ENCODE measurements around the gene STRBP.
A peak's percentile ranks its signal among the peaks of the same experiment; 100 is the strongest.

STRBP gene

DNA sequence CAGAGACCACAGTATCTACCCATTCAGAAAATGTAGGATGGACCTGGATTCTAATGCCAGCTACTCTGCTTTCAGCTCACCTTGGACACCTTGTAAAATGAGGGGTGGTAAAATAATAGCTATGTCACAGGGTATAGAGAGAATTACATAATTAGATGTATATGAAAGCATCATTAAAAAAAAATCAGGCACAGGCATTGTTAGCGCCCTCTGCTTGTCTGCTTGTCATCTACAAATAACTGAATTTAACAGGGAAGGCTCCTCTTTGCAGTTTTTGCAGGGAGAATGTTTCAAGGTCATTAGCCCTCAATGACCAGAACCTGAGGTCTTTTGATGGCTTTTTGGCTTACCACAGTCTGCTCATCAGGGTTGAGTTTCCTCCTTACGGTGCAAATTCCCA lies 176.9 kb downstream of the STRBP start:
- no peak for DNase-seq

DNA sequence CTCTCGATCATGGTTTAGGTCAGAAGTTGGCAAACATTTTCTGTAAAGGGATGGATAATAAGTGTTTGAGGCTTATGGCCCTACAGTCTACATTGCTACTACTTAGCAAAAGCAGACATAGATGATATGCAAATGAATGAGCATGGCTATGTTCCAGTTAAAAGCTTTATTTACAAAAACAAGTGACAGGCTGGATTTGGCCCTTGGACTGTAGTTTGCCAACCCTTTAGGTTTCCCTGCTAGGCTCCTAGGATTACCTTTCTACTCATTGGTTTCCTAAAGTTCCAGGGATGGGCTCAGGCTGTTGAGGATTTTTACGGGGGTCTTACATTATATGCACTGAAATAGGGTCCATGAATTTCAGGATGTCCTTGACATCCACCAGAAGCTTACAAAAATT lies 177.4 kb downstream of the STRBP start:
- no peak for DNase-seq

DNA sequence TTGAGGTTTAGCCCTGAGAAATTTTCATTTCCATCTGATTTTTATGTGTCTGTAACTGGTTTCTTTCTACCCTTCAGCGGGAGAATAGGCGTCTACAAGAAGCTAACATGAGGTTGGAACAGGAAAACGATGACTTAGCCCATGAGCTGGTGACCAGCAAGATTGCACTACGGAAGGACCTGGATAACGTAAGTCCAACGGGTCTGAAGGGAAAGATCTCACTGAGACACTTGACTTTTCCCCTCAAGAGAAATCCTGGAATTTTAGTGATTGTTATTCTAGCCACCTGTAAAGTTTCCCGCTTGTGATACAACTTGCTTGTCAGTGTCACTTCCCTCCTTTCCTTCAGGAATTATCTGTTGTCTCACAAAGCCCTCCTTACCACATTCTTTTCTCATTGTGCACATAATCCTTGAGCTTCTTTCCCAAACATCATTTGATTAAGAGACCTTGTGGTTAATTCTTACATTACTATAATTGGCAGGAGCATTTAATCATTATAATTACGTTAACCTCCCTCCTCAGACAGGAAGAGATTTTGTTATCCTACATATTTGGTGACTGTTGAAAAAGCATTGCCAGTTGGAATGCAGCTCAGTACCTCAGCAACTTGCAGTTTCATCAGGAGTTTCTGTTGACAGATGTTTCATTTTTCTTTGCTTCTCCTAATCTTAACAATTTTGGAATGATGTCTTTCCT lies 178.0 kb downstream of the STRBP start:
- peak; percentile 57 for DNase-seq

DNA sequence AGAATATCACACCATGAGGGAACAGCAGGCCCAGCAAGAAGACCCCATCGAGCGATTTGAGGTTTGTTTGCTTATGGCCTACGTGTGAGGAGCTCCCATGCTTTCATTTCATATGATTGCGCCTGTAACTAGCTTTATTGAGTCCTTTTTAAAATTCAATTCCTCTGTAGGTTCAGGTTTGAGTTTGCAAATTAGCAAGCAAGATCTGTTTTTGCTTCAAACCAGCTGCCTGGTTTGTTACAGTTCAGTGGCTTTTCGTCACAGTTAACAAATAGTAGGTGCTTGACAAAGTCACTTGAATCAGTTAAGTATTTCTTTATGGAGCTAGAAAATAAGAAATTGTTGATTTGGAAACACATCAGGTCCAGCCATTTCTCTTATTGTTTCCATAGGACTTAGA lies 178.6 kb downstream of the STRBP start:
- DNase-seq = no peak

DNA sequence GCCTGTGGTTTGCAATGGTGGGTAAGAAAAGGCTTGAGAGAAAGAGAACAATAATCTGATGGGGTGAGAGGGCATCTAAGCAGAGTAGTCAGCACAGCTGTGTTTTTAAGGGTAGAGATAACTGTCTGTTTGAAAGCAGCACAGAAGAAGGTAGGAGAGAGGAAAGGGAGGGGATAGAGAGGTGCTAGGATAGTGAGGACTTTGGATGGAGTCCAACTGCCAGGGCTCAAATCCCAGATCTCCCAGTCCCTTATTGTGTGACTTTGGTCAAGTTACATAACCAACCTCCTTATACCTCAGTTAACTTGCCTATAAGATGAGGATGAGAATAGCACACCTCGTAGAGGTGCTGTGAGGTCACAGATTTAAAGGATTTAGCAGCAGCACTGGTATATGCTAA lies 179.3 kb downstream of the STRBP start:
- DNase-seq = no peak

DNA sequence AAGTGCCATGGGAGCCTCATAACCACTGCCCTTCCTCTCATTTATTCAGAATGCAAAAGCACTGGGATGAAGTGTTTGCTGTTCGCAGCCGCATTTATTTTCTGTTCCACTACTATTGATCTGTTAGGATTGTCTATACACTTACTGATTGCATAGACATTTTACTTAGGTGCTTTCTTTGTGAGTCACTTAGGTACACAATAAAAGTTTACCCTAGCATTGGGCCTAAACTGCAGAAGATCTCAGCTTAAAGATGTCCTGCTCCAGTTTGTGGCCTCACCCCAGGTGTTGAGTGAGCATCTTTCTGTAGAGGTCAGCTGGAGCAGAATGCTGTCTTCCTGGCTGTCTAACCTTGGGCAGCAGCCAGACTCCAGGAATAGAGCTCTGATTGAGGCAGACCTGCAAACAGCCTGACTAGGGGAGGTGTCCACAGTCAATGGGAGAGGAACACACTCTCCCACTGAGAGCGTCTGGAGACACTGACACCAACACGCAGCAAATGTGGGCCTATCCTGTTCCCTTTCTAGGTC lies 181.0 kb downstream of the STRBP start:
- no peak for DNase-seq

DNA sequence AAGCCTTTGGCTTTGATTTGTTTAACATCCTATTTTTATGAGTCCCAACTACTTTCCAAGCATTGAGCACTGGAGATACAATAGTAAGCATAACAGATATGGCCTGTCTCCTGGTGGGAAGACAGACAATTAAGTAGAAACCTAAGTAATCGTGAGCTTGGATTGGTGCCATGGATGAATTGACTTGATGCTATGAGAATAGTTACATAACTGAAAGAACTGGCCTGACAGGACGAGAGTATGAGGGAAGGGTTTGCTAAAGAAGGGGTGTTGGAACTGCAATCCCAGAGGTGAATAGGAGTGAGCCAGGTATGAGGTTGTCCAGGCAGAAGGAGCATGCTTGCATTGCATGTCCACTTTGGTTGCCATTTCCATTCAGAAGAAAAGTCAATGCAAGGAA lies 182.5 kb downstream of the STRBP start:
- DNase-seq = no peak

DNA sequence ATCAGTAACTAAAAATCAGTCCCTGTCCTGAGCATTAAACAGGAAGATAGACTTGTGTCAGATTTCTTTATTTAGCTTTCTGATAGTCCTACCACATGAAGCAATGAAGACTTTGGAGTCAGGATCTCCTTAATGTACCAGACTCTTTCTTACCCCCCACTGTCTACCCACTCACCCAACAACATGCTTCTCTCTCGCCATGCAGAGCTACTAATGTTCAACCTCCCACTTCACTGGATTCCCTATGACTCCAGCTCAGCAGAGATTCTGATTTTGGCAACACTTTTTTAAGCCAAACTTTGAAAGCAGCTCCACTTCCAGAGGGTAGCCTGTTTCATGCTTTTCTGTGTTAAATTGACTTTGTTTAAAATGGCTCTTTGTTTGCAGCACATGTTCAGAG lies 184.1 kb downstream of the STRBP start:
- DNase-seq = no peak

DNA sequence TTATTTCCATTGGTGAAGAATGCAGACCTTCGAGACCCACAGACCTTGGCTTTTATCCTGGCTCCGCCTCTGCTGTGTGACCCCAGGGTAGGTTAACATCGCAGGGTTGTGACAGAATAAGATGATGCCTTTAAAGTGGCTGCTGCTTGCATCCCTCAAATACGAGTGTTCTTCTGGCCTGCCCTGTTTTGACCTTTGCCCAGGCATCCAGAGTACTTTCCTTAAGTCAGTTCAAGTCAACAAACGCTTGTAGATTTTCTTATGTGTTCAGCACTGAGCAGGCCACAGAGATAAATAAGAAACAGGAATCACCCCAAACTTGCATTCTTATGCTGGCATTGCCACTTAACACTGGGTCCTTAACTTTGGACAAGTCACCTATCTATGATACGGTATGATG lies 184.7 kb downstream of the STRBP start:
- DNase-seq = no peak

DNA sequence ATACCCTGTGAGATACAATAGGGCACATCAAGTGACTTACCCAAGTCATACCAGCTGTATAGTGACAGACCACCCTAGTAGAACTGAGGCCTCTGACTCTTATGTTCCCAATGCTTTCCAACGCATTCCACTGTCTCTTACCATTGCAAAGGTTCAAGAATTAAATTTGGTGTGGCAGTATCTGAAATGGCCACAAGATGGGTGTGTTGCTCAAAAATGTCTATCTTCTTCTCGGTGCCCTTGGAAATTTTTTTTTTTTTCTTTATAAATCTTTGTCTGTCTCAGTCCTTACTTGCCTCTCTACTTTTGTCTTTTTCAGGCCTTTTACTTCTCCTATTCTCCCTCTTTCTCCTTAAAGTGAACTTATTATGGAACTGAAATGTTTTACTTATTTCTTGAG lies 186.6 kb downstream of the STRBP start:
- peak; percentile 76 for DNase-seq

DNA sequence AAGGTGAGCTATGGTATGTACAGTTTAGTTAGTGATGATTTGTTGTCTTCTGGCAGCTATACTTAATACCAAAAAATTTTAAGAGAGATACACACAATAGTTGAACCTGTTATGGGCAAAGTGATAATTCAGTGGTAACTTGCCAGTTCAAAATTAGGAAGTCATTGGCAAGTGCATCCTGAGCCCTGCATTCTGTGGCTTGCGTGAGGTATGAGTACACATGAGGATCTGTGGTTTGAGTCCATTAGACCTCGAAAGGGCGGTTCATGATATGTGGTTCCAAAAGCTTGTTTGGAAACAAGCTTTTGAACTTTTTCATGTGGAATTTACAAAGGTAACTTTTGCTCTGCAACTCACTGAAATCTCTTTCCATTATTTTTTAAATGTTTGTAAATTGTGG lies 187.9 kb downstream of the STRBP start:
- no peak for DNase-seq

DNA sequence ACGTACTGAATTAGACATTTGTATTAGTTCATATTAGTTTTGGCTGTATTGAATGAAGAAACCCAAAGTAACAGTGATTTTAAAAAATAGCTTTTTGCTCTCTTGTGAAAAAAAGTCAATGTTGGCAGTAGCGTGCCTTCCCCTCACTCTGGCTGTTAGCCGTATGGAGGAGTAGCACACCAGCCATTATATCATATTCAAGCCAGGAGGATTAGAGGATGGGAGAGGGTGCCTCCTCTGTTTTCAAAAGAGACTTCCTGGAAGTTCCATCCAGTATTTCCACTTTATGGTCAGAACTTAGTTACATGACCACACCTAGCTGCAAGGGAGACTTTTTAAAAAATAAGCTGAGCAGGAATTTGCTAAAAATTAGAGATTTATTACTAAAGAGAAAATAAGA lies 193.8 kb downstream of the STRBP start:
- no peak for DNase-seq

DNA sequence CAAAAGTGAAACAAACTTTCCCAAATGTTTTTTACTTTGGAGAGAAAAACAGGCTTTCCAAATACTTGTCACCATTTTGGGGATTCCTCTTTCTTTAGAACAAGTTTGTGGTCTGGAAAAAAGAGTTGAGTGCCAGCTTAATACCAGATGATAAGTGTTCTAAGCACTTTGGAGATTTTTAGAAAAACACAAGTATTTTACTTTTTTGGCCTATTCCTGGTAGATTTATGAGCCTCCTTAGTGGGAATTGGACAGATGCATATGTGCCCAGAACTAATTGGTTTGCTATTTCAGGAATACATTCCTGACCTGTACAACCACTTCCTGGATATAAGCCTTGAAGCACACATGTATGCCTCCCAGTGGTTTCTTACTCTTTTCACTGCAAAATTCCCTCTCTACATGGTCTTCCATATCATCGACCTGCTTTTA lies 194.4 kb downstream of the STRBP start:
- DNase-seq = peak; percentile 83

DNA sequence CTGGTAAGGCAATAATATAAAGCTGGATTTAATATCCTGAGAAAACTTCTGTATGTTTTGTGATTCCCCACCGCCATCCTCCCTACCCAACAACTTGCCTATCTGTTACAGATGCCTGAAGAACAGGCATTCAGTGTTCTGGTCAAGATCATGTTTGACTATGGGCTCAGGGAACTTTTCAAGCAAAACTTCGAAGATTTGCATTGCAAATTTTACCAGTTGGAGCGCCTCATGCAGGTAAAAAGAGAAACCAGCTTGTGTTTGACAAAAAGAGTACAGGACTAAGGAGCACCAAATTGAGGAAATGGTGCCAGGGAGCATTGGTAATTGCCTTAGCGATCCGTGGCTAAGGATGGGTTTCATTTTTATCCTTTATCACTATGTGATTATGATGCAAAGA lies 194.9 kb downstream of the STRBP start:
- DNase-seq = no peak

DNA sequence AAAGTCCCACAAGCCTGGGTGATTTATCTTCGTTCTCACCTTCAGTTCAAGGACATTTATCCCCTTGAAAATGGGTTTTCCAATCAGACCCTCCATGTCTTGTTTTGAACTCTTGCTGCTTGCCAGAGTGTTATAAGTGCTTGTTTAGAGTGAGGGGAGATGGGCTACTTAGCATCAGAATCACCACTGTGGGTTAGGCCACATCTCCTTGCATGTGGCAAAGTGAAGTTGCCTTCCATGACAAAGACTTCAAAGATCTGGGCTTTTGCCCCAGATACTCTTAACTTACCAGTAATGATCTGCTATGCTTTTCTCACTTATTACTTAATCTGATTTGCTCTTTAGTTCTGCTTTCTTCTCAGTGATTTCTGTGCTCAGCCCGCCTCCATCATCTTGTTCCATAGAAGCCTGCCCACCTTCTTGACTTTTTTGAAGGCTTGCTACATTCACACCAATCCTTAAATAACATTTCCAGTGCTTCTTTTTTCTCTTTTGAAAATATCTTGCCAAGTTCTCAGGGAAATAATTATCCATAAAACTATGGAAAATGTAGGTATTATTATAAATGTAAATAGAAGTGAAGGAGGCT lies 195.9 kb downstream of the STRBP start:
- no peak for DNase-seq
